ENCODE results near the gene PRDM12.
A peak's percentile ranks its signal among the peaks of the same experiment; 100 is the strongest.

Gene PRDM12

GRCh38 chr9:130732136-130732535 is 67.7 kb downstream of the PRDM12 start:
- DNase-seq, result peak in 1 of 2 experiments; percentile 29

Data from NCI-H526 (cell line).